Transverse colon (tissue), 4 donors: Measurements from ENCODE around the gene MORN3.

ENCODE experiments used
- CTCF ChIP-seq, 5 experiments: fragments of 200-600 bp in 3 of 5; fragments of 450-650 bp in 2 of 5; sonication (generic) in 3 of 5; IDR thresholded peaks; 1 replicate in 2 of 5; 2 replicates in 3 of 5; pipeline ENCODE4 v1.5.1; 2016 to 2017; ENCODE audit warnings: antibody characterized with exemption in 5 of 5, inconsistent platforms in 3 of 5, mild to moderate bottlenecking in 2 of 5, moderate library complexity in 1 of 5
- EP300 ChIP-seq: sonication (generic); formaldehyde crosslinking; IDR thresholded peaks from one replicate; pipeline ENCODE4 v1.6.1; 2017; ENCODE audit warnings: antibody characterized with exemption, low read depth
- POLR2A ChIP-seq: fragments of 450-650 bp; IDR thresholded peaks from one replicate; pipeline ENCODE4 v1.6.1; 2016; ENCODE audit warnings: antibody characterized with exemption, mild to moderate bottlenecking, moderate library complexity
- POLR2AphosphoS5 ChIP-seq, 3 donors: sonication (generic); formaldehyde crosslinking; IDR thresholded peaks; one replicate each; pipeline ENCODE4 v1.6.1; 2016; ENCODE audit warnings: antibody characterized with exemption in 3 of 3

GRCh38 chr12:121614872-121615467 lies 54.5 kb downstream of the MORN3 start:
- TF ChIP-seq CTCF (IDR thresholded peaks at IDR 0.05), result no peak
- TF ChIP-seq EP300, result no peak
- no peak for TF ChIP-seq POLR2A
- TF ChIP-seq POLR2AphosphoS5 (IDR thresholded peaks at IDR 0.05), result no peak
